GM06990 (cell line): Measurements from ENCODE around the gene HDAC1.

Source experiments
- DNase-seq: peaks from one replicate; pipeline ENCODE4 v3.0.0-alpha.2; 2011; ENCODE audit not compliant: insufficient read length; ENCODE audit errors: extremely low read depth
- H3K27me3 ChIP-seq: replicated peaks from 2 replicates; pipeline ENCODE4 v1.6.0; 2011; ENCODE audit warnings: low read length; ENCODE audit not compliant: control insufficient read depth, insufficient read depth
- H3K36me3 ChIP-seq: 2 replicates; pipeline ENCODE4 v1.5.1; 2011; ENCODE audit warnings: low read length; ENCODE audit not compliant: control insufficient read depth, insufficient read depth
- H3K4me3 ChIP-seq: replicated peaks from 2 replicates; pipeline ENCODE4 v1.5.1; 2011; ENCODE audit warnings: low read depth, mild to moderate bottlenecking, control low read depth, low read length
- TF ChIP-seq, protein P1 (sequence below): IDR thresholded peaks from 2 replicates; pipeline ENCODE4 v1.5.1; 2011; ENCODE audit warnings: low read length, control low read depth, mild to moderate bottlenecking, inconsistent platforms; ENCODE audit not compliant: insufficient read depth, poor library complexity, severe bottlenecking

Gene HDAC1

DNA sequence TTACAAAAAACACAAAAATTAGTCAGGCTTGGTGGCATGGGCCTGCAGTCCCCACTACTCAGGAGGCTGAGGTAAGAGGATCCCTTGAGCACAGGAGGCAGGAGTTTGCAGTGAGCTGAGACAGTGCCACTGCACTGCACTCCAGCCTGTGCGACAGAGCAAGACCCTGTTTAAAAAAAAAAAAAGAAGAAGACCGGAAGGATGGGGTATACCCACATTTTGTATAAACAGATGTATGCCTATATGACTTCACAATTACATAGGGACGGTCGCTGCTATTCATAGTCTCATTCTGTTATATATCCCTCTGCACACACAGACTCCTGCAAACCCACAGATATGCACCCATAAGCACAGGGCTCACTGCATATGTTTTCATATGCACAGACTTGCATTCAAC, 28.1 kb upstream of the HDAC1 start:
- TF ChIP-seq, protein P1, sequence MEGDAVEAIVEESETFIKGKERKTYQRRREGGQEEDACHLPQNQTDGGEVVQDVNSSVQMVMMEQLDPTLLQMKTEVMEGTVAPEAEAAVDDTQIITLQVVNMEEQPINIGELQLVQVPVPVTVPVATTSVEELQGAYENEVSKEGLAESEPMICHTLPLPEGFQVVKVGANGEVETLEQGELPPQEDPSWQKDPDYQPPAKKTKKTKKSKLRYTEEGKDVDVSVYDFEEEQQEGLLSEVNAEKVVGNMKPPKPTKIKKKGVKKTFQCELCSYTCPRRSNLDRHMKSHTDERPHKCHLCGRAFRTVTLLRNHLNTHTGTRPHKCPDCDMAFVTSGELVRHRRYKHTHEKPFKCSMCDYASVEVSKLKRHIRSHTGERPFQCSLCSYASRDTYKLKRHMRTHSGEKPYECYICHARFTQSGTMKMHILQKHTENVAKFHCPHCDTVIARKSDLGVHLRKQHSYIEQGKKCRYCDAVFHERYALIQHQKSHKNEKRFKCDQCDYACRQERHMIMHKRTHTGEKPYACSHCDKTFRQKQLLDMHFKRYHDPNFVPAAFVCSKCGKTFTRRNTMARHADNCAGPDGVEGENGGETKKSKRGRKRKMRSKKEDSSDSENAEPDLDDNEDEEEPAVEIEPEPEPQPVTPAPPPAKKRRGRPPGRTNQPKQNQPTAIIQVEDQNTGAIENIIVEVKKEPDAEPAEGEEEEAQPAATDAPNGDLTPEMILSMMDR, result no peak

DNA sequence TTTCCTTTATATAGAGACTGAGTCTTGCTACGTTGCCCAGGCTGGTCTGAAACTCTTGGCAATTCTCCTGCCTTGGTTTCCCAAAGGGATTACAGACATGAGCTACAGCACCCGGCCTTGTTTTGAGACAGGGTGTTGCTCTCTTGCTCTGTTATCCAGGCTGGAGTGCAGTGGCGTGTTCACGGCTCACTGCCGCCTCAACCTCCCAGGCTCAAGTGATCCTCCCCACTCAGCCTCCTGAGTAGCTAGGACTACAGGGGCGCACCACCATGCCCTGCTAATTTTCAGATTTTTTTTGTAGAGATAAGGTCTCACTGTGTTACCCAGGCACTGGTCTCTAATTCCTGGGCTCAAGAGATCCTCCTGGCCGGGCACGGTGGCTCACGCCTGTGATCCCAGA, 26.0 kb upstream of the HDAC1 start:
- Histone ChIP-seq H3K27me3 (no peaks in the 10 kb centered on the region), H3K4me3 (no peak overlapping the region), H3K36me3 (no peaks in the 10 kb centered on the region)
- TF ChIP-seq, protein P1, result no peak
- DNase-seq, result no peak

More for the DNA sequence above, 28.1 kb upstream of the HDAC1 start:
- no peak for DNase-seq
- Histone ChIP-seq H3K36me3 (no peaks in the 10 kb centered on the region), H3K4me3 (no peak overlapping the region), H3K27me3 (no peaks in the 10 kb centered on the region)

DNA sequence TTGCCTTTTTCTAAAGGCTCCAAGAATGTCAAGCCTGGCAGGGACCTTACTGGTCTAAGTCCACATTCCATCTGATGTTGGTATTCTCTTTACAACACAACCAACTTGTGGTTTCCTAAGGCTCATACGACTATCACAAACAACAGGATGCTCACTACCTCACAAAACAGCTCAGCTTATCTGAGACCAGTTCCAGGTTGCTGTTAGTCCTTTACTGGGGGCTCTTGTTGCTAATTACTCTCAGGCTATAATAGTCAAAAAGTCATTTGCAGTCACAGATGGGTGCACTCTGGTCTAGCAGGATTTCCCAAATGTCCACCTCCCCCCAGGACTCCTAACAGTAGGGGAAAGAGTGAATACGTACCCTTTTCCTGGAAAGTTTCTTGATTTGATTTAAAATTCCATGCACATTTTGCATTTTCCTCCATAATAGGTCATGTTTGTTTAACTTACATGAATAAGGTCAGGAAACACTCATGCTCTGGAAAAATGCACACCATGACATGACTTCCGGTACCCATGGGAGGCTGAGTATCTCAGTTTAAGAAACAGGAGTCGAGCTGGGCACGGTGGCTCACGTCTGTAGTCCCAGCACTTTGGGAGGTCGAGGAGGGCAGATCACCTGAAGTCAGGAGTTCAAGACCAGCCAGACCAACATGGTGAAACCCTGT, 24.8 kb upstream of the HDAC1 start:
- no peaks in the 10 kb centered on the region for H3K36me3 ChIP-seq
- H3K4me3 ChIP-seq, result no peak overlapping the region
- DNase-seq, result no peak
- no peaks in the 10 kb centered on the region for H3K27me3 ChIP-seq
- TF ChIP-seq, protein P1, result no peak

DNA sequence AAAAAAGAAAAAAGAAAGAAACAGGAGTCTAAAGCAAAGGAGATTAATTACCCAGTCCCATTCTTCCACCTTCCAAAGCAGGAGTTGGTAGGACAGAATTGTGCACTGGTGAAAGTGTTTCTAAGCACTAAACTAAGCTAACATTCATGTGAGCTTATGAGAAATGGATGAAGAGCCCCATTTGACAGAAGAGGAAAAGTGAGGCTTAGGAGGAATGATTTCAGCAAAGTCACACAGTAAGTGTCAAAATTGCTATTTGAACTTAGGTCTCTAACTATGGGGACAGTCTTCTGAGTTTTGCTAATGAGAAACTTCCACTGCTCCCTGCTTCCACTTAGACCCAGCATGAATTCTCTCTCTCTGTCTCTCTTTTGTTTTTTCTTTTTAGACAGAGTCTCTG, 22.1 kb upstream of the HDAC1 start:
- no peaks in the 10 kb centered on the region for H3K27me3 ChIP-seq
- no peak overlapping the region for H3K4me3 ChIP-seq
- H3K36me3 ChIP-seq, result peaks cover 5% of the 10 kb centered on the region
- no peak for DNase-seq
- TF ChIP-seq, protein P1, result no peak

DNA sequence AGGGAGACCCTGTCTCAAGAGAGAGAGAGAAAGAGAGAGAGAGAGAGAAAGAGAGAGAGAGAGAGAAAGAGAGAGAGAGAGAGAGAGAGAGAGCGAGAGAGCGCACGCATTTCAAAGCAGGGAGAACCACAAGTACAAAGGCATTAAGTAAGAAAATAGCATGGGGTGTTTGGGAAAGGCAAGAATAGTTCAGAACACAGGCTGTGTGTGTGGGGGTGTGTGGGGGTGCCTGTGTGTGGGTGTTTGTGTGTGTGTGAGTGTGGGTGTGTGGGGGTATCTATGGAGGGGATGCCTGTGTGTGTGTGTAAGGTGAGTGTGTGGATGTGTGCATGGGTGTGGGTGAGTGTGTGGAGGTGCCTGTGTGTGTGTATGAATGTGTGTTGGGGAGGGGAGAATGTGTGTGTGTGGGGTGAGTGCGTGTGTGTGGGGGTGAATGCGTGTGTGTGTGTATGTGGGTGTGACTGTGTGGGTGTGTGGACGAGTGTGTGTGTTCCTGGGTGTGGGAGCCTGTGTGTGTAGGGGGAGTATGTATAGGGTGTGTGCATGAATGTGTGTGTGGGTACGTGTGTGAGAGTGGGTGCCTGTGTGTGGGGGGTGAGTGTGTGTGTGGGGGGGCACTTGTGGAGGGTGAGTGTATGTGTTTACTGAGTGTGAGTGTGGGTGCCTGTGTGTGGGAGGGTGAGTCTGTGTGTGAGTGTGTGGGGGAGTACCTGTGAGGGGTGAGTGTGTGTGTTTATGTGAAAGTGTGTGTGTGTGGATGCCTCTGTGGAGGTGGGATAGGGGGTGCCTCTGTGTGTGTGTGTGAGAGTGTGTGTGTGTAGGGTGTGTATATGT, 19.1 kb upstream of the HDAC1 start:
- no peak for DNase-seq
- H3K4me3 ChIP-seq, result no peak overlapping the region
- TF ChIP-seq, protein P1, result no peak
- H3K36me3 ChIP-seq, result peaks cover 8% of the 10 kb centered on the region
- H3K27me3 ChIP-seq, result no peaks in the 10 kb centered on the region
